IMR-90 (cell line): ENCODE measurements around the gene TMEM263.

Source experiments
- BHLHE40 ChIP-seq: fragments of 150-350 bp; IDR thresholded peaks from 2 replicates; pipeline ENCODE4 v1.6.1; 2016; ENCODE audit warnings: mild to moderate bottlenecking, low read depth, low read length
- CEBPB ChIP-seq: IDR thresholded peaks from 2 replicates; pipeline ENCODE4 v1.6.1; 2012; ENCODE audit warnings: low read depth, low read length, improper control_type of control experiment
- CTCF ChIP-seq: conservative IDR thresholded peaks from 2 replicates; pipeline ENCODE4 v1.5.1; 2012; ENCODE audit warnings: mild to moderate bottlenecking, low read depth, low read length, improper control_type of control experiment
- ELK1 ChIP-seq: fragments of 150-350 bp; IDR thresholded peaks from 2 replicates; pipeline ENCODE4 v1.6.1; 2016; ENCODE audit warnings: low read depth, mild to moderate bottlenecking, low read length, moderate library complexity, borderline replicate concordance
- MAFK ChIP-seq: IDR thresholded peaks from 2 replicates; pipeline ENCODE4 v1.6.1; 2012; ENCODE audit warnings: low read depth, low read length, improper control_type of control experiment
- MAZ ChIP-seq: IDR thresholded peaks from 2 replicates; pipeline ENCODE4 v1.6.1; 2012; ENCODE audit warnings: low read depth, mild to moderate bottlenecking, low read length, improper control_type of control experiment, moderate library complexity, borderline replicate concordance
- MXI1 ChIP-seq: IDR thresholded peaks from 2 replicates; pipeline ENCODE4 v1.6.1; 2012; ENCODE audit warnings: low read depth, mild to moderate bottlenecking, low read length, moderate library complexity, borderline replicate concordance
- NFE2L2 ChIP-seq: fragments of 150-350 bp; IDR thresholded peaks from 2 replicates; pipeline ENCODE4 v1.6.1; 2016; ENCODE audit warnings: low read depth, mild to moderate bottlenecking, low read length
- POLR2A ChIP-seq: IDR thresholded peaks from 2 replicates; pipeline ENCODE4 v1.6.1; 2012; ENCODE audit warnings: mild to moderate bottlenecking, low read depth, low read length
- RAD21 ChIP-seq: IDR thresholded peaks from 2 replicates; pipeline ENCODE4 v1.6.1; 2012; ENCODE audit warnings: low read length, improper control_type of control experiment
- RCOR1 ChIP-seq: IDR thresholded peaks from 2 replicates; pipeline ENCODE4 v1.6.1; 2012; ENCODE audit warnings: mild to moderate bottlenecking, low read length, improper control_type of control experiment; ENCODE audit not compliant: insufficient replicate concordance
- RFX5 ChIP-seq: IDR thresholded peaks from 2 replicates; pipeline ENCODE4 v1.8.0; 2012; ENCODE audit warnings: low read depth, mild to moderate bottlenecking, low read length, moderate library complexity
- SMC3 ChIP-seq: fragments of 150-350 bp; IDR thresholded peaks from 2 replicates; pipeline ENCODE4 v1.6.1; 2016; ENCODE audit warnings: low read depth, mild to moderate bottlenecking, antibody characterized with exemption, low read length, moderate library complexity
- USF2 ChIP-seq: fragments of 150-350 bp; IDR thresholded peaks from 2 replicates; pipeline ENCODE4 v1.6.1; 2017; ENCODE audit warnings: mild to moderate bottlenecking, antibody characterized with exemption, low read length, low read depth

- TF ChIP-seq POLR2A (peak; percentile 77), CTCF (no peak), RFX5 (no peak), MXI1 (peak; percentile 37; the same call in 1 of the 2 replicates), ELK1 (no peak), RCOR1 (no peak), SMC3 (no peak), MAFK (no peak), MAZ (peak; percentile 72; the same call in 1 of the 2 replicates), NFE2L2 (no peak), CEBPB (no peak), USF2 (peak; percentile 74), RAD21 (no peak), BHLHE40 (no peak)
These were observed 31.1 kb downstream of the TMEM263 start, which contains the start of gene MTERF2 for GRCh38 chr12:106986625-106987389.
